OCI-LY7 (cell line): Measurements from ENCODE around the gene B3GALT2. TPM values are rescaled to one million over a fixed set of nuclear protein-coding genes. Genes with fewer than 3 reads are reported as not detected.

ENCODE experiments used
- BruUV-seq: library from RNA; stranded (reverse); fragments of 400-500 nt; replicated peaks from 2 replicates; lab custom pipeline; 2021; lab: Mats Ljungman, UMichigan
- CTCF ChIA-PET: fragments of 300-600 bp; sonication (Branson Sonifier 250); formaldehyde crosslinking; loops from one replicate; lab custom pipeline; 2022; ENCODE audit warnings: antibody characterized with exemption; ENCODE audit not compliant: unreplicated experiment; lab: Charles Lee
- POLR2A ChIA-PET: fragments of 300-600 bp; sonication (Branson Sonifier 250); formaldehyde crosslinking; loops from one replicate; lab custom pipeline; 2022; ENCODE audit warnings: antibody characterized with exemption; lab: Charles Lee
- DNase-seq: peaks from one replicate; pipeline ENCODE4 v3.0.0-alpha.2; 2015; ENCODE audit warnings: low spot score
- H2AFZ ChIP-seq: fragments of 200-600 bp; sonication (generic), shearing (Covaris generic); 2 replicates; pipeline ENCODE4 v1.6.1; 2014; ENCODE audit warnings: mild to moderate bottlenecking, antibody characterized with exemption, low read length, moderate library complexity
- H3K27ac ChIP-seq: fragments of 200-600 bp; sonication (generic); 2 replicates; pipeline ENCODE4 v1.5.1; 2014; ENCODE audit warnings: mixed run types, low read depth, mild to moderate bottlenecking, moderate library complexity, low read length, inconsistent platforms; ENCODE audit not compliant: poor library complexity, severe bottlenecking
- H3K36me3 ChIP-seq: fragments of 200-600 bp; sonication (generic); 2 replicates; pipeline ENCODE4 v1.6.1; 2014; ENCODE audit warnings: mild to moderate bottlenecking, antibody characterized with exemption, low read length, moderate library complexity, mixed read lengths; ENCODE audit not compliant: insufficient read depth
- H3K4me1 ChIP-seq: fragments of 200-600 bp; sonication (generic); 2 replicates; pipeline ENCODE4 v1.5.1; 2014; ENCODE audit warnings: mild to moderate bottlenecking, low read length; ENCODE audit not compliant: insufficient read depth, poor library complexity, severe bottlenecking
- H3K4me2 ChIP-seq: fragments of 200-600 bp; sonication (generic); 2 replicates; pipeline ENCODE4 v1.6.1; 2014; ENCODE audit warnings: mild to moderate bottlenecking, low read length
- H3K4me3 ChIP-seq: fragments of 200-600 bp; sonication (generic); 2 replicates; pipeline ENCODE4 v1.5.1; 2014; ENCODE audit warnings: mild to moderate bottlenecking, low read depth, low read length; ENCODE audit not compliant: poor library complexity, severe bottlenecking
- H3K79me2 ChIP-seq: fragments of 200-600 bp; sonication (generic); 2 replicates; pipeline ENCODE4 v1.6.1; 2016; ENCODE audit warnings: low read depth, mild to moderate bottlenecking, low read length, moderate library complexity, mixed read lengths; ENCODE audit not compliant: insufficient read depth
- H3K9me2 ChIP-seq: fragments of 200-600 bp; sonication (generic); 2 replicates; pipeline ENCODE4 v1.6.1; 2016; ENCODE audit warnings: mild to moderate bottlenecking, low read length, mixed read lengths; ENCODE audit not compliant: insufficient read depth
- H3K9me3 ChIP-seq: fragments of 200-600 bp; sonication (generic); 2 replicates; pipeline ENCODE4 v1.6.1; 2014; ENCODE audit warnings: mild to moderate bottlenecking, mixed run types, low read length, mixed read lengths
- H4K20me1 ChIP-seq: fragments of 200-600 bp; sonication (generic); 2 replicates; pipeline ENCODE4 v1.6.1; 2014; ENCODE audit warnings: mild to moderate bottlenecking, antibody characterized with exemption, low read length, moderate library complexity, mixed read lengths; ENCODE audit not compliant: insufficient read depth
- CTCF ChIP-seq: fragments of 200-600 bp; sonication (generic); conservative IDR thresholded peaks from 2 replicates; pipeline ENCODE4 v1.5.1; 2014; ENCODE audit warnings: mild to moderate bottlenecking, antibody characterized with exemption, low read length, moderate library complexity, mixed read lengths
- EZH2phosphoT487 ChIP-seq: fragments of 200-600 bp; sonication (generic); IDR thresholded peaks from 2 replicates; pipeline ENCODE4 v1.6.1; 2018; ENCODE audit warnings: low read depth, borderline replicate concordance, mild to moderate bottlenecking, mixed run types, antibody characterized with exemption, low read length, moderate library complexity, mixed read lengths
- intact Hi-C: fragments of 100-400 bp; cut with micrococcal nuclease; formaldehyde crosslinking; loops from one replicate; pipeline ENCODE4 v1.10.0; 2022; ENCODE audit not compliant: unreplicated experiment
- total RNA-seq, 2 experiments: library from RNA; depleted of rRNA in 1 of 2; stranded (reverse); fragments of >200 nt in 1 of 2; shearing (Covaris generic) in 1 of 2; gene quantifications; 2 replicates each; pipeline ENCODE4 v1.2.3, GENCODE V29; 2014 to 2022

The B3GALT2 gene
- total RNA-seq, 2 experiments from 2014 or later, result not detected

DNA sequence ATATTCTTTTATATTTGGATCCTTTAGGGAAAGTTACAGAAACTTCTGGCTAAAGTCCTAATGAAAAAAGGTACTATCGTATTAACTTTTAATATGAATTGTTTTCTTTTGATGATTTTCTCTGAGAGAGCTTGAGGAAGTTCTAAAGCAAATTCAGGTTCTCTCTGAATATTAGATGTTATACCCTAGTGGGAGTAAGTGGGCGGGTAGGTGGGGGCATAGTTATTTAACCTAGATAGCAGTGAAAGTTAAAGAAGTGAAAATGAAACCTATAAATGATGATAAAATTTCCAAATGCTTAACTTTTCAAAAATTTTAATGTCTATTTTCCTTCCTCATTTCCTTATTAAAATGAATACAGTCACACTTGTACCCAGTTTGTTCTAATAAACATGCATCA lies 26.2 kb upstream of the B3GALT2 start:
- no peaks in the 10 kb centered on the region for H3K79me2 ChIP-seq
- H2AFZ ChIP-seq, result no peak overlapping the region
- no peak overlapping the region for H3K27ac ChIP-seq
- ChIA-PET CTCF (no interaction called here), POLR2A (interaction anchor here (0.6 kb wide), 1 partner anchor 150 kb away, joined by 3 read pairs; no protein-coding TSS in a partner anchor)
- intact Hi-C loops, result no loop called here
- no peak overlapping the region for H3K4me3 ChIP-seq
- no peaks in the 10 kb centered on the region for H3K9me2 ChIP-seq
- no peak for DNase-seq
- H4K20me1 ChIP-seq, result no peaks in the 10 kb centered on the region
- BruUV-seq, result no TSS peak
- TF ChIP-seq EZH2phosphoT487, result no peak
- no peak for TF ChIP-seq CTCF
- no peaks in the 10 kb centered on the region for H3K9me3 ChIP-seq
- no peaks in the 10 kb centered on the region for H3K4me1 ChIP-seq
- peaks cover 60% of the 10 kb centered on the region for H3K36me3 ChIP-seq
- H3K4me2 ChIP-seq, result no peak overlapping the region

DNA sequence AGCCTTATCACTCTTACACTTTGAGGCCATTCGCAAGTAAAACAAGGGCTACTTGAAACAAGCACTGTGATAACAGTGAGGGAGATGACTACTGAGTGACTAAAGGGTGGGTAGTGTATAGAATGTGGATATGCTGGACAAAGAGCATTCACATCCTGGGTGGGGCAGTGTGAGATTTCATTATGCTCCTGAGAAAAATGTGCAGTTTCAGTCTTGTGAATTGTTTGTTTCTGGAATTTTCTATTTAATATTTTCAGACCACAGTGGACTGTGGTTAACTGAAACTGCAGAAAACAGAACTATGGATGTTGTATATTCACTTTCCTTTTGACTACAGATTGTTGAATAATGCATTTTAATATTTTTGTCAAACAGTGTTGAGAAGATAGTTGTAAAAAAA lies 25.1 kb upstream of the B3GALT2 start:
- H3K79me2 ChIP-seq, result no peaks in the 10 kb centered on the region
- H2AFZ ChIP-seq, result no peak overlapping the region
- H3K9me2 ChIP-seq, result no peaks in the 10 kb centered on the region
- TF ChIP-seq CTCF (no peak), EZH2phosphoT487 (no peak)
- intact Hi-C loops, result no loop called here
- H3K27ac ChIP-seq, result no peak overlapping the region
- no peaks in the 10 kb centered on the region for H3K4me1 ChIP-seq
- DNase-seq, result no peak
- H3K9me3 ChIP-seq, result no peaks in the 10 kb centered on the region
- no peak overlapping the region for H3K4me2 ChIP-seq
- ChIA-PET POLR2A (no interaction called here), CTCF (no interaction called here)
- H4K20me1 ChIP-seq, result no peaks in the 10 kb centered on the region
- peaks cover 63% of the 10 kb centered on the region for H3K36me3 ChIP-seq
- H3K4me3 ChIP-seq, result no peak overlapping the region
- BruUV-seq, result no TSS peak

- Histone ChIP-seq H3K36me3 (peaks cover 63% of the 10 kb centered on the region), H2AFZ (no peak overlapping the region), H3K4me1 (no peaks in the 10 kb centered on the region), H3K9me2 (no peaks in the 10 kb centered on the region), H4K20me1 (no peaks in the 10 kb centered on the region), H3K4me2 (no peak overlapping the region), H3K79me2 (no peaks in the 10 kb centered on the region), H3K27ac (no peak overlapping the region), H3K9me3 (peaks cover 4% of the 10 kb centered on the region; the same call in 1 of the 2 replicates), H3K4me3 (no peak overlapping the region)
- TF ChIP-seq CTCF, result no peak
- no peak for TF ChIP-seq EZH2phosphoT487
- no peak for DNase-seq
- intact Hi-C loops, result no loop called here
- POLR2A ChIA-PET, result no interaction called here
- CTCF ChIA-PET, result no interaction called here
- BruUV-seq, result no TSS peak
Observed at GRCh38 chr1:193210996-193211395, 24.6 kb upstream of the B3GALT2 start.
